HEK293 (cell line): ENCODE measurements around the gene TCF20.

ENCODE experiments used
- GFI1B ChIP-seq: fragments of 450-650 bp; formaldehyde crosslinking; IDR thresholded peaks from 2 replicates; pipeline ENCODE4 v1.5.1; 2016; ENCODE audit warnings: missing biosample characterization, missing genetic modification characterization
- GLI2 ChIP-seq: fragments of 450-650 bp; formaldehyde crosslinking; IDR thresholded peaks from 2 replicates; pipeline ENCODE4; 2017; ENCODE audit warnings: missing biosample characterization, missing genetic modification characterization, low read depth, borderline replicate concordance
- KLF1 ChIP-seq: fragments of 450-650 bp; formaldehyde crosslinking; IDR thresholded peaks from 2 replicates; pipeline ENCODE4 v1.5.1; 2016; ENCODE audit warnings: missing biosample characterization, missing genetic modification characterization
- KLF10 ChIP-seq: fragments of 450-650 bp; IDR thresholded peaks from 2 replicates; pipeline ENCODE4 v1.5.1; 2018; ENCODE audit warnings: missing biosample characterization, mild to moderate bottlenecking, missing genetic modification characterization
- KLF9 ChIP-seq: fragments of 450-650 bp; formaldehyde crosslinking; IDR thresholded peaks from 2 replicates; pipeline ENCODE4 v1.5.1; 2016; ENCODE audit warnings: missing biosample characterization, missing genetic modification characterization, low read depth
- PRDM10 ChIP-seq: fragments of 450-650 bp; formaldehyde crosslinking; IDR thresholded peaks from 2 replicates; pipeline ENCODE4 v1.5.1; 2016; ENCODE audit warnings: missing biosample characterization, missing genetic modification characterization
- ZBTB10 ChIP-seq: fragments of 450-650 bp; formaldehyde crosslinking; IDR thresholded peaks from 2 replicates; pipeline ENCODE4 v1.5.1; 2016; ENCODE audit warnings: missing biosample characterization, missing genetic modification characterization
- ZBTB11 ChIP-seq: fragments of 450-650 bp; formaldehyde crosslinking; conservative IDR thresholded peaks from 2 replicates; pipeline ENCODE4 v1.5.1; 2016; ENCODE audit warnings: low read depth, missing biosample characterization, missing genetic modification characterization
- ZBTB48 ChIP-seq: fragments of 450-650 bp; formaldehyde crosslinking; IDR thresholded peaks from 2 replicates; pipeline ENCODE4 v1.5.1; 2016; ENCODE audit warnings: missing biosample characterization, missing genetic modification characterization
- ZBTB8A ChIP-seq: fragments of 450-650 bp; formaldehyde crosslinking; IDR thresholded peaks from 2 replicates; pipeline ENCODE4 v1.5.1; 2016; ENCODE audit warnings: missing biosample characterization, missing genetic modification characterization
- ZFP69B ChIP-seq: fragments of 450-650 bp; formaldehyde crosslinking; IDR thresholded peaks from 2 replicates; pipeline ENCODE4 v1.5.1; 2016; ENCODE audit warnings: missing biosample characterization, missing genetic modification characterization
- ZNF10 ChIP-seq: fragments of 450-650 bp; formaldehyde crosslinking; IDR thresholded peaks from 2 replicates; pipeline ENCODE4 v1.5.1; 2017; ENCODE audit warnings: missing biosample characterization, missing genetic modification characterization
- ZNF112 ChIP-seq: fragments of 450-650 bp; formaldehyde crosslinking; IDR thresholded peaks from 2 replicates; pipeline ENCODE4 v1.5.0; 2017; ENCODE audit warnings: missing biosample characterization, missing genetic modification characterization
- ZNF133 ChIP-seq: fragments of 450-650 bp; formaldehyde crosslinking; IDR thresholded peaks from 2 replicates; pipeline ENCODE4 v1.5.1; 2016; ENCODE audit warnings: missing biosample characterization, missing genetic modification characterization
- ZNF155 ChIP-seq: fragments of 450-650 bp; formaldehyde crosslinking; IDR thresholded peaks from 2 replicates; pipeline ENCODE4 v1.5.1; 2016; ENCODE audit warnings: missing biosample characterization, missing genetic modification characterization
- ZNF2 ChIP-seq: fragments of 450-650 bp; formaldehyde crosslinking; IDR thresholded peaks from 2 replicates; pipeline ENCODE4 v1.5.1; 2016; ENCODE audit warnings: missing biosample characterization, missing genetic modification characterization
- ZNF223 ChIP-seq: fragments of 450-650 bp; formaldehyde crosslinking; IDR thresholded peaks from 2 replicates; pipeline ENCODE4 v1.5.1; 2016; ENCODE audit warnings: missing biosample characterization, missing genetic modification characterization
- ZNF274 ChIP-seq, 2 experiments: fragments of 200-500 bp in 1 of 2; fragments of 450-650 bp in 1 of 2; sonication (Bioruptor generic) in 1 of 2; formaldehyde crosslinking in 1 of 2; IDR thresholded peaks; 2 replicates each; pipeline versions ENCODE4 v1.5.1 to v1.6.1; 2014 to 2016; ENCODE audit warnings: borderline replicate concordance in 1 of 2, inconsistent platforms in 1 of 2, low read length in 1 of 2, missing biosample characterization in 1 of 2, missing genetic modification characterization in 1 of 2
- ZNF341 ChIP-seq: fragments of 450-650 bp; formaldehyde crosslinking; IDR thresholded peaks from 2 replicates; pipeline ENCODE4; 2016; ENCODE audit warnings: low read depth, missing biosample characterization, missing genetic modification characterization
- ZNF48 ChIP-seq: fragments of 450-650 bp; formaldehyde crosslinking; IDR thresholded peaks from 2 replicates; pipeline ENCODE4 v1.5.1; 2016; ENCODE audit warnings: missing biosample characterization, missing genetic modification characterization
- ZNF514 ChIP-seq: fragments of 450-650 bp; formaldehyde crosslinking; IDR thresholded peaks from 2 replicates; pipeline ENCODE4 v1.5.1; 2016; ENCODE audit warnings: missing biosample characterization, missing genetic modification characterization
- ZNF621 ChIP-seq: fragments of 450-650 bp; formaldehyde crosslinking; IDR thresholded peaks from 2 replicates; pipeline ENCODE4 v1.5.1; 2017; ENCODE audit warnings: missing biosample characterization, missing genetic modification characterization
- ZNF776 ChIP-seq: fragments of 450-650 bp; formaldehyde crosslinking; IDR thresholded peaks from 2 replicates; pipeline ENCODE4 v1.5.0; 2017; ENCODE audit warnings: missing biosample characterization, missing genetic modification characterization, borderline replicate concordance
- TF ChIP-seq, protein P1 (sequence below): fragments of 450-650 bp; formaldehyde crosslinking; IDR thresholded peaks from 2 replicates; pipeline ENCODE4 v1.5.1; 2017; ENCODE audit warnings: missing biosample characterization, missing genetic modification characterization
- TF ChIP-seq, protein P2 (sequence below): fragments of 450-650 bp; formaldehyde crosslinking; IDR thresholded peaks from 2 replicates; pipeline ENCODE4 v1.5.1; 2016; ENCODE audit warnings: missing biosample characterization, missing genetic modification characterization

The TCF20 gene

GRCh38 chr22:42317691-42318547 is 47.5 kb upstream of the TCF20 start (continued):
- TF ChIP-seq, protein P1, sequence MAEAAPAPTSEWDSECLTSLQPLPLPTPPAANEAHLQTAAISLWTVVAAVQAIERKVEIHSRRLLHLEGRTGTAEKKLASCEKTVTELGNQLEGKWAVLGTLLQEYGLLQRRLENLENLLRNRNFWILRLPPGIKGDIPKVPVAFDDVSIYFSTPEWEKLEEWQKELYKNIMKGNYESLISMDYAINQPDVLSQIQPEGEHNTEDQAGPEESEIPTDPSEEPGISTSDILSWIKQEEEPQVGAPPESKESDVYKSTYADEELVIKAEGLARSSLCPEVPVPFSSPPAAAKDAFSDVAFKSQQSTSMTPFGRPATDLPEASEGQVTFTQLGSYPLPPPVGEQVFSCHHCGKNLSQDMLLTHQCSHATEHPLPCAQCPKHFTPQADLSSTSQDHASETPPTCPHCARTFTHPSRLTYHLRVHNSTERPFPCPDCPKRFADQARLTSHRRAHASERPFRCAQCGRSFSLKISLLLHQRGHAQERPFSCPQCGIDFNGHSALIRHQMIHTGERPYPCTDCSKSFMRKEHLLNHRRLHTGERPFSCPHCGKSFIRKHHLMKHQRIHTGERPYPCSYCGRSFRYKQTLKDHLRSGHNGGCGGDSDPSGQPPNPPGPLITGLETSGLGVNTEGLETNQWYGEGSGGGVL (tag by site-specific recombination), result peak; percentile 44; the same call in 1 of the 2 replicates
- TF ChIP-seq GFI1B (tag by site-specific recombination), result no peak
- TF ChIP-seq ZNF274 (IDR thresholded peaks at IDR 0.05; ENCODE audit: low read length), result no peak
- TF ChIP-seq ZNF274 (tag by site-specific recombination; IDR thresholded peaks at IDR 0.05; ENCODE audit: borderline replicate concordance), result no peak
- TF ChIP-seq ZNF223, result no peak
- no peak for TF ChIP-seq KLF10 (tag by site-specific recombination)
- no peak for TF ChIP-seq ZNF776
- no peak for TF ChIP-seq ZNF112 (tag by site-specific recombination)
- TF ChIP-seq ZBTB11, result no peak
- no peak for TF ChIP-seq ZNF2 (tag by site-specific recombination)
- no peak for TF ChIP-seq ZNF48 (tag by site-specific recombination)
- TF ChIP-seq GLI2 (tag by site-specific recombination), result no peak
- peak; percentile 56; the same call in 1 of the 2 replicates for TF ChIP-seq KLF1 (tag by site-specific recombination)
- TF ChIP-seq ZNF155 (tag by site-specific recombination), result no peak
- TF ChIP-seq, protein P2, sequence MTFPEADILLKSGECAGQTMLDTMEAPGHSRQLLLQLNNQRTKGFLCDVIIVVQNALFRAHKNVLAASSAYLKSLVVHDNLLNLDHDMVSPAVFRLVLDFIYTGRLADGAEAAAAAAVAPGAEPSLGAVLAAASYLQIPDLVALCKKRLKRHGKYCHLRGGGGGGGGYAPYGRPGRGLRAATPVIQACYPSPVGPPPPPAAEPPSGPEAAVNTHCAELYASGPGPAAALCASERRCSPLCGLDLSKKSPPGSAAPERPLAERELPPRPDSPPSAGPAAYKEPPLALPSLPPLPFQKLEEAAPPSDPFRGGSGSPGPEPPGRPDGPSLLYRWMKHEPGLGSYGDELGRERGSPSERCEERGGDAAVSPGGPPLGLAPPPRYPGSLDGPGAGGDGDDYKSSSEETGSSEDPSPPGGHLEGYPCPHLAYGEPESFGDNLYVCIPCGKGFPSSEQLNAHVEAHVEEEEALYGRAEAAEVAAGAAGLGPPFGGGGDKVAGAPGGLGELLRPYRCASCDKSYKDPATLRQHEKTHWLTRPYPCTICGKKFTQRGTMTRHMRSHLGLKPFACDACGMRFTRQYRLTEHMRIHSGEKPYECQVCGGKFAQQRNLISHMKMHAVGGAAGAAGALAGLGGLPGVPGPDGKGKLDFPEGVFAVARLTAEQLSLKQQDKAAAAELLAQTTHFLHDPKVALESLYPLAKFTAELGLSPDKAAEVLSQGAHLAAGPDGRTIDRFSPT, result peak; percentile 33; the same call in 1 of the 2 replicates
- TF ChIP-seq ZNF133 (tag by site-specific recombination), result no peak
- TF ChIP-seq ZBTB48, result no peak
- TF ChIP-seq ZNF341, result peak; percentile 96
- TF ChIP-seq ZFP69B (tag by site-specific recombination), result no peak
- no peak for TF ChIP-seq ZBTB10 (tag by site-specific recombination)
- TF ChIP-seq ZNF10 (tag by site-specific recombination), result no peak
- no peak for TF ChIP-seq ZNF514
- TF ChIP-seq PRDM10 (tag by site-specific recombination), result no peak
- TF ChIP-seq ZNF621 (tag by site-specific recombination), result no peak
- TF ChIP-seq ZBTB8A (tag by site-specific recombination), result peak; percentile 54; the same call in 1 of the 2 replicates
- no peak for TF ChIP-seq KLF9
